Erythroblast (primary cell): ENCODE measurements around the gene PTPRM.
"Not testable (repeated sequence)": the region's sequence is repeated elsewhere in the genome, so short reads cannot be mapped to it uniquely, and the experiment has no call there.

Experiments
- GATA1 ChIP-seq: IDR thresholded peaks from 2 replicates; pipeline ENCODE4 v1.6.1; 2011; ENCODE audit warnings: low read depth, mild to moderate bottlenecking, control low read depth, low read length, moderate library complexity
- POLR2A ChIP-seq: IDR thresholded peaks from 2 replicates; pipeline ENCODE4 v1.6.1; 2011; ENCODE audit warnings: mild to moderate bottlenecking, low read length

DNA sequence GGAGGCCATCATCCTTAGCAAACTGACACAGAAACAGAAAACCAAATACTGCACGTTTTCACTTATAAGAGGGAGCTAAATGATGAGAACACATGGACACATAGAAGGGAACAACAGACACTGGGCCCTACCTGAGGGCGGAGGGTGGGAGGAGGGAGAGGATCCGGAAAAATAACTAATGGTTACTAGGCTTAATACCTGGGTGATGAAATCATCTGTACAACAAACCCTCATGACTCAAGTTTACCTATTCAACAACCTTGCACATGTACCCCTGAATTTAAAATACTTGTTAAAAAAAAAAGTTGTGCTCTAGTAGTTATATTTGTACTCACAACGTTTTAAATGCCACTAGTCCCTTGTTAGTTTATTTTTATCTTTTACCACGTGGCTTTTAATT, 879.8 kb downstream of the PTPRM start:
- not testable (repeated sequence) for TF ChIP-seq POLR2A, GATA1
